ENCODE data around the gene SH2D4B. TPM values are rescaled to one million over a fixed set of nuclear protein-coding genes. Genes with fewer than 3 reads are reported as not detected.
A peak's percentile ranks its signal among the peaks of the same experiment; 100 is the strongest.

SH2D4B gene
- under 1 TPM; 0.13 to 0.22 (median 0.20) TPM for total RNA-seq

- no peak for DNase-seq
- Mint-ChIP-seq H3K27me3 (ENCODE audit: low read depth) (no peaks in the 10 kb centered on the region), H3K9me3 (no peaks in the 10 kb centered on the region), H3K36me3 (ENCODE audit: insufficient read depth) (no peaks in the 10 kb centered on the region), H3K4me1 (ENCODE audit: low read depth) (peaks cover 14% of the 10 kb centered on the region), H3K4me3 (peak within 1 kb of the TSS; percentile 79)
- ATAC-seq = no peak
Measured at GRCh38 chr10:80537736-80538480, at the start of gene SH2D4B. Gene SH2D4B, plus strand, starts transcription at chr10:80537902. Its CDS starts 430 bp downstream, at chr10:80538332.

- H3K9me3 Mint-ChIP-seq = no peaks in the 10 kb centered on the region
- peak overlapping the region; percentile 69 for H3K4me3 Mint-ChIP-seq
- H3K36me3 Mint-ChIP-seq (ENCODE audit: insufficient read depth) = peaks cover 33% of the 10 kb centered on the region
- H3K27me3 Mint-ChIP-seq (ENCODE audit: low read depth) = no peaks in the 10 kb centered on the region
- no peak for DNase-seq
- ATAC-seq = no peak
- H3K4me1 Mint-ChIP-seq (ENCODE audit: low read depth) = peaks cover 98% of the 10 kb centered on the region
Measured at GRCh38 chr10:80488539-80489066, 49.1 kb upstream of the SH2D4B start.

- Mint-ChIP-seq H3K36me3 (ENCODE audit: insufficient read depth) (peaks cover 36% of the 10 kb centered on the region), H3K27me3 (ENCODE audit: low read depth) (no peaks in the 10 kb centered on the region), H3K4me1 (ENCODE audit: low read depth) (peaks cover 100% of the 10 kb centered on the region), H3K4me3 (no peak overlapping the region), H3K9me3 (no peaks in the 10 kb centered on the region)
- ATAC-seq (no peak), DNase-seq (no peak)
Measured at GRCh38 chr10:80489371-80490112, 48.2 kb upstream of the SH2D4B start.

GRCh38 chr10:80491251-80492102 is 46.2 kb upstream of the SH2D4B start:
- Mint-ChIP-seq H3K9me3 (peaks cover 2% of the 10 kb centered on the region), H3K36me3 (ENCODE audit: insufficient read depth) (peaks cover 47% of the 10 kb centered on the region), H3K27me3 (ENCODE audit: low read depth) (no peaks in the 10 kb centered on the region), H3K4me3 (no peak overlapping the region), H3K4me1 (ENCODE audit: low read depth) (peaks cover 99% of the 10 kb centered on the region)
- ATAC-seq (no peak), DNase-seq (no peak)

- no peak for DNase-seq
- Mint-ChIP-seq H3K36me3 (ENCODE audit: insufficient read depth) (peaks cover 54% of the 10 kb centered on the region), H3K4me3 (peak overlapping the region; percentile 52), H3K4me1 (ENCODE audit: low read depth) (peaks cover 99% of the 10 kb centered on the region), H3K9me3 (peaks cover 7% of the 10 kb centered on the region), H3K27me3 (ENCODE audit: low read depth) (no peaks in the 10 kb centered on the region)
- peak; percentile 15 for ATAC-seq
Measured at GRCh38 chr10:80492848-80493521, 44.7 kb upstream of the SH2D4B start.

GRCh38 chr10:80493522-80494051 is 44.1 kb upstream of the SH2D4B start:
- no peaks in the 10 kb centered on the region for H3K27me3 Mint-ChIP-seq (ENCODE audit: low read depth)
- ATAC-seq = peak; percentile 40 to 41

GRCh38 chr10:80496555-80497172 is 41.0 kb upstream of the SH2D4B start:
- H3K27me3 Mint-ChIP-seq (ENCODE audit: low read depth) = no peaks in the 10 kb centered on the region
- H3K4me1 Mint-ChIP-seq (ENCODE audit: low read depth) = peaks cover 98% of the 10 kb centered on the region
- ATAC-seq = no peak
- H3K4me3 Mint-ChIP-seq = no peak overlapping the region
- peaks cover 7% of the 10 kb centered on the region for H3K9me3 Mint-ChIP-seq
- H3K36me3 Mint-ChIP-seq (ENCODE audit: insufficient read depth) = peaks cover 34% of the 10 kb centered on the region
- DNase-seq = no peak

More at GRCh38 chr10:80493522-80494051, 44.1 kb upstream of the SH2D4B start:
- DNase-seq = no peak
- Mint-ChIP-seq H3K36me3 (ENCODE audit: insufficient read depth) (peaks cover 54% of the 10 kb centered on the region), H3K9me3 (peaks cover 7% of the 10 kb centered on the region), H3K4me3 (peak overlapping the region; percentile 52), H3K4me1 (ENCODE audit: low read depth) (peaks cover 99% of the 10 kb centered on the region)

GRCh38 chr10:80497187-80498077 is 40.3 kb upstream of the SH2D4B start:
- DNase-seq (no peak), ATAC-seq (no peak)
- Mint-ChIP-seq H3K27me3 (ENCODE audit: low read depth) (no peaks in the 10 kb centered on the region), H3K36me3 (ENCODE audit: insufficient read depth) (peaks cover 36% of the 10 kb centered on the region), H3K9me3 (peaks cover 7% of the 10 kb centered on the region), H3K4me3 (no peak overlapping the region), H3K4me1 (ENCODE audit: low read depth) (peaks cover 98% of the 10 kb centered on the region)

GRCh38 chr10:80498078-80498832 is 39.4 kb upstream of the SH2D4B start:
- ATAC-seq = peak; percentile 15 to 17
- DNase-seq = no peak

GRCh38 chr10:80498833-80499741 is 38.6 kb upstream of the SH2D4B start:
- ATAC-seq = peak; percentile 80 to 83
- peak; percentile 54 for DNase-seq
- Mint-ChIP-seq H3K9me3 (peaks cover 7% of the 10 kb centered on the region), H3K4me3 (peak overlapping the region; percentile 62), H3K4me1 (ENCODE audit: low read depth) (peaks cover 98% of the 10 kb centered on the region), H3K36me3 (ENCODE audit: insufficient read depth) (peaks cover 28% of the 10 kb centered on the region), H3K27me3 (ENCODE audit: low read depth) (no peaks in the 10 kb centered on the region)

More at GRCh38 chr10:80498078-80498832, 39.4 kb upstream of the SH2D4B start:
- Mint-ChIP-seq H3K4me3 (peak overlapping the region; percentile 62), H3K36me3 (ENCODE audit: insufficient read depth) (peaks cover 32% of the 10 kb centered on the region), H3K9me3 (peaks cover 7% of the 10 kb centered on the region), H3K4me1 (ENCODE audit: low read depth) (peaks cover 98% of the 10 kb centered on the region), H3K27me3 (ENCODE audit: low read depth) (no peaks in the 10 kb centered on the region)

Data from activated T-cell treated with anti-CD3 and anti-CD28 coated beads, Interleukin-2, amount 50 U/mL, for 4 hours (primary cell).